Measurements from ENCODE around the gene PPP1R3C.

GRCh38 chr10:91652364-91652763, 19.5 kb upstream of the PPP1R3C start:
- no peak for TF ChIP-seq CTCF (IDR thresholded peaks at IDR 0.05)
- TF ChIP-seq POLR2A (IDR thresholded peaks at IDR 0.05) = no peak

Measured in lower leg skin (tissue), 3 donors.